22Rv1 (cell line): ENCODE measurements around the gene GRAMD4.

Source experiments
- ZFX ChIP-seq: fragments of 450-650 bp; IDR thresholded peaks from 2 replicates; pipeline ENCODE4 v1.6.1; 2017; ENCODE audit warnings: antibody characterized with exemption, borderline replicate concordance
- TF ChIP-seq, protein P1 (sequence below): fragments of 450-650 bp; IDR thresholded peaks from 2 replicates; pipeline ENCODE4 v1.5.1; 2017; ENCODE audit warnings: mild to moderate bottlenecking

DNA sequence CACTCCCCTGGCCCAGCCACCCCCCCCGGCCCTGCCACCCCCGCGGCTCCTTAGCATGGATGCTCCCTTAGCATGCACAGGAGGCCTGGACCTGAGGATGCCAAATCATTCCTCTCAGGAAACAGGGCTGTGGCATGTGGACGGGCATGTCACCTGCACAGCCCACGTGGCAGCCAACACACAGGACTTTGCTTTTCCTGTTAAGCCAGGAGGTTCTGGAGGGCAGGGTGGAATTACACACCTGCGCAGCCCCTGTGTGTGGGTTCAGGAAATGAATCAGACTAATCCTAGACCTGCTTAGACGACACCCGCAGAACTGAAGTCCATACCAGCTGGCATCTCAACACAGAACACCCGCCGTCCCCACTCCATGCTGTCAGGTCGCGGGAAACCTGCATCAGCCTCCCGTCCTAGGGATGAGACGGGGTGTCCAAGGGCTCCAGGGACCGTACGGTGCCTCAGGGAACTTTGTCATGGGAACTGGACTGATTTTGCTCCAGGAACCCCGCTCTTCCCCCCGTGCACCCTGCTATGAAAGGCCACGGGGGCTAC, 107.7 kb downstream of the GRAMD4 start:
- no peak for TF ChIP-seq ZFX
- TF ChIP-seq, protein P1, sequence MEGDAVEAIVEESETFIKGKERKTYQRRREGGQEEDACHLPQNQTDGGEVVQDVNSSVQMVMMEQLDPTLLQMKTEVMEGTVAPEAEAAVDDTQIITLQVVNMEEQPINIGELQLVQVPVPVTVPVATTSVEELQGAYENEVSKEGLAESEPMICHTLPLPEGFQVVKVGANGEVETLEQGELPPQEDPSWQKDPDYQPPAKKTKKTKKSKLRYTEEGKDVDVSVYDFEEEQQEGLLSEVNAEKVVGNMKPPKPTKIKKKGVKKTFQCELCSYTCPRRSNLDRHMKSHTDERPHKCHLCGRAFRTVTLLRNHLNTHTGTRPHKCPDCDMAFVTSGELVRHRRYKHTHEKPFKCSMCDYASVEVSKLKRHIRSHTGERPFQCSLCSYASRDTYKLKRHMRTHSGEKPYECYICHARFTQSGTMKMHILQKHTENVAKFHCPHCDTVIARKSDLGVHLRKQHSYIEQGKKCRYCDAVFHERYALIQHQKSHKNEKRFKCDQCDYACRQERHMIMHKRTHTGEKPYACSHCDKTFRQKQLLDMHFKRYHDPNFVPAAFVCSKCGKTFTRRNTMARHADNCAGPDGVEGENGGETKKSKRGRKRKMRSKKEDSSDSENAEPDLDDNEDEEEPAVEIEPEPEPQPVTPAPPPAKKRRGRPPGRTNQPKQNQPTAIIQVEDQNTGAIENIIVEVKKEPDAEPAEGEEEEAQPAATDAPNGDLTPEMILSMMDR, result no peak
